Body of pancreas (tissue), 4 donors: ENCODE measurements around the gene RAB43. TPM values are rescaled to one million over a fixed set of nuclear protein-coding genes. Genes with fewer than 3 reads are reported as not detected.
A peak's percentile ranks its signal among the peaks of the same experiment; 100 is the strongest.

ENCODE experiments used
- ATAC-seq: fragments of 150-250 bp; one replicate; pipeline ENCODE4 v1.9.1; 2016
- DNase-seq, 4 donors: peaks; one replicate each; pipeline ENCODE4 v3.0.0-alpha.2; 2019
- H3K27ac ChIP-seq, 4 donors: fragments of 200-600 bp; sonication (generic); 1 replicate in 3 of 4; 2 replicates in 1 of 4; pipeline versions ENCODE4 v1.5.1 to v1.6.1; 2016 to 2019; ENCODE audit warnings: mild to moderate bottlenecking in 1 of 4, mixed read lengths in 1 of 4, moderate library complexity in 1 of 4
- H3K27me3 ChIP-seq, 2 donors: fragments of 200-600 bp; sonication (generic); one replicate each; pipeline ENCODE4 v1.6.0; 2016; ENCODE audit warnings: mild to moderate bottlenecking in 1 of 2
- H3K36me3 ChIP-seq, 2 donors: fragments of 200-600 bp; sonication (generic); replicated peaks in 1 of 2; 2 replicates each; pipeline ENCODE4 v1.5.1; 2016; ENCODE audit warnings: low read depth in 2 of 2; ENCODE audit not compliant: insufficient read depth in 1 of 2
- H3K4me1 ChIP-seq: fragments of 200-600 bp; sonication (generic); one replicate; pipeline ENCODE4 v1.6.0; 2016
- H3K4me3 ChIP-seq, 2 donors: fragments of 200-600 bp; sonication (generic); 1 replicate in 1 of 2; 2 replicates in 1 of 2; pipeline ENCODE4 v1.5.1; 2016 to 2019
- H3K9me3 ChIP-seq, 3 donors: fragments of 200-600 bp; sonication (generic); 1 replicate in 2 of 3; 2 replicates in 1 of 3; pipeline ENCODE4 v1.5.1; 2016
- CTCF ChIP-seq, 7 experiments: fragments of 450-650 bp in 4 of 7; fragments of 200-600 bp in 3 of 7; sonication (generic) in 3 of 7; IDR thresholded peaks; one replicate each; pipeline ENCODE4 v1.5.1; 2016 to 2019; ENCODE audit warnings: antibody characterized with exemption in 7 of 7
- POLR2A ChIP-seq, 3 donors: fragments of 450-650 bp; IDR thresholded peaks; one replicate each; pipeline ENCODE4 v1.6.1; 2016; ENCODE audit warnings: antibody characterized with exemption in 3 of 3, mild to moderate bottlenecking in 2 of 3
- WGBS, 2 donors: methylation state at CpG; one replicate each; pipeline ENCODE4 v1.1.5; 2017; 5-methylcytosine and 5-hydroxymethylcytosine counted together
- intact Hi-C: fragments of 100-400 bp; cut with DNase I; formaldehyde crosslinking; loops from one replicate; pipeline ENCODE4 v1.15.1; 2023
- total RNA-seq, 2 donors: library from RNA; depleted of rRNA; stranded (reverse); fragments of >200 nt; gene quantifications; one replicate each; pipeline ENCODE4 v1.1.0, GENCODE V29; 2016

The RAB43 gene
- total RNA-seq, 2 donors from 2014 or later: 6.6 to 10.1 TPM

- Histone ChIP-seq H3K9me3 (no peaks in the 10 kb centered on the region), H3K27ac (no peak overlapping the region), H3K27me3 (no peaks in the 10 kb centered on the region), H3K36me3 (no peaks in the 10 kb centered on the region), H3K4me3 (no peak overlapping the region), H3K4me1 (no peaks in the 10 kb centered on the region)
- TF ChIP-seq POLR2A (IDR thresholded peaks at IDR 0.05): no peak
- TF ChIP-seq CTCF (IDR thresholded peaks at IDR 0.05): no peak
- ATAC-seq: peak; percentile 15
- peak in 2 of 4 donors; percentile 49 to 52 for DNase-seq
- intact Hi-C loops: no loop called here
- WGBS, 2 donors: 59 to 62% methylated on average over 4 to 12 of the region's 14 CpGs
Observed at GRCh38 chr3:129039271-129040038, 82.1 kb downstream of the RAB43 start.

GRCh38 chr3:129038121-129038855, 83.3 kb downstream of the RAB43 start:
- H3K9me3 ChIP-seq: no peaks in the 10 kb centered on the region
- H3K4me3 ChIP-seq: no peak overlapping the region
- DNase-seq (peak in 1 of 4 donors; percentile 2), ATAC-seq (no peak)
- H3K27me3 ChIP-seq: no peaks in the 10 kb centered on the region
- no peaks in the 10 kb centered on the region for H3K36me3 ChIP-seq
- TF ChIP-seq POLR2A (IDR thresholded peaks at IDR 0.05): no peak
- TF ChIP-seq CTCF (IDR thresholded peaks at IDR 0.05): no peak
- H3K4me1 ChIP-seq: no peaks in the 10 kb centered on the region
- no peak overlapping the region for H3K27ac ChIP-seq
- intact Hi-C loops: no loop called here
- WGBS, 2 donors: 76 to 83% methylated on average over 9 to 10 of the region's 10 CpGs

Other genes with a start within 250 kb of the RAB43 start
- gene ACAD9, start 242.2 kb downstream of the RAB43 start, total RNA-seq: 10 to 100 TPM; 22.8 to 46.5 TPM
- gene CFAP92, start 127.7 kb downstream of the RAB43 start, total RNA-seq: not detected
- 1 to 10 TPM; 1.8 to 4.0 TPM for gene EFCC1, start 120.5 kb downstream of the RAB43 start, total RNA-seq
- not detected for gene GP9, start 61.0 kb downstream of the RAB43 start, total RNA-seq
- 10 to 100 TPM in 1 of 2 donors, 1 to 10 TPM in 1; 9.3 to 12.5 TPM for gene ISY1, start 39.3 kb upstream of the RAB43 start, total RNA-seq
- 100 to 1,000 TPM; 175 to 262 TPM for gene CNBP, start 62.1 kb upstream of the RAB43 start, total RNA-seq
- 10 to 100 TPM; 62.6 to 75.0 TPM for gene COPG1, start 127.8 kb upstream of the RAB43 start, total RNA-seq
- 10 to 100 TPM; 10.1 to 14.5 TPM for gene HMCES, start 157.1 kb upstream of the RAB43 start, total RNA-seq